ENCODE measurements around the gene FGB. TPM values are rescaled to one million over a fixed set of nuclear protein-coding genes. Genes with fewer than 3 reads are reported as not detected.

The FGB gene
- total RNA-seq, 1 experiment from 2014 or later = 29.4 TPM

- Histone ChIP-seq H3K4me1 (no peaks in the 10 kb centered on the region), H3K36me3 (ENCODE audit: control insufficient read depth, insufficient read depth, low read length) (peaks cover 2% of the 10 kb centered on the region; the same call in 1 of the 2 replicates), H3K27me3 (replicated peaks; ENCODE audit: control insufficient read depth, insufficient read depth, low read length) (no peaks in the 10 kb centered on the region), H3K9me3 (no peaks in the 10 kb centered on the region), H3K4me3 (ENCODE audit: low read depth, low read length) (no peak overlapping the region)
- H3K27me3 Mint-ChIP-seq (ENCODE audit: insufficient read depth, unreplicated experiment) = no peaks in the 10 kb centered on the region
- no peak overlapping the region for H3K4me3 Mint-ChIP-seq (ENCODE audit: unreplicated experiment)
- peaks cover 10% of the 10 kb centered on the region for H3K36me3 Mint-ChIP-seq (ENCODE audit: insufficient read depth, unreplicated experiment)
- intact Hi-C loops (cut with micrococcal nuclease; ENCODE audit: unreplicated experiment) = no loop called here
- H3K27ac Mint-ChIP-seq (ENCODE audit: unreplicated experiment) = no peak overlapping the region
- ChIA-PET POLR2A (no interaction called here), CTCF (no interaction called here)
- TF ChIP-seq, protein P1, sequence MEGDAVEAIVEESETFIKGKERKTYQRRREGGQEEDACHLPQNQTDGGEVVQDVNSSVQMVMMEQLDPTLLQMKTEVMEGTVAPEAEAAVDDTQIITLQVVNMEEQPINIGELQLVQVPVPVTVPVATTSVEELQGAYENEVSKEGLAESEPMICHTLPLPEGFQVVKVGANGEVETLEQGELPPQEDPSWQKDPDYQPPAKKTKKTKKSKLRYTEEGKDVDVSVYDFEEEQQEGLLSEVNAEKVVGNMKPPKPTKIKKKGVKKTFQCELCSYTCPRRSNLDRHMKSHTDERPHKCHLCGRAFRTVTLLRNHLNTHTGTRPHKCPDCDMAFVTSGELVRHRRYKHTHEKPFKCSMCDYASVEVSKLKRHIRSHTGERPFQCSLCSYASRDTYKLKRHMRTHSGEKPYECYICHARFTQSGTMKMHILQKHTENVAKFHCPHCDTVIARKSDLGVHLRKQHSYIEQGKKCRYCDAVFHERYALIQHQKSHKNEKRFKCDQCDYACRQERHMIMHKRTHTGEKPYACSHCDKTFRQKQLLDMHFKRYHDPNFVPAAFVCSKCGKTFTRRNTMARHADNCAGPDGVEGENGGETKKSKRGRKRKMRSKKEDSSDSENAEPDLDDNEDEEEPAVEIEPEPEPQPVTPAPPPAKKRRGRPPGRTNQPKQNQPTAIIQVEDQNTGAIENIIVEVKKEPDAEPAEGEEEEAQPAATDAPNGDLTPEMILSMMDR (IDR thresholded peaks at IDR 0.05; ENCODE audit: insufficient read depth in 1 of 2, low read depth in 1 of 2, low read length in 1 of 2, severe bottlenecking in 1 of 2, unreplicated experiment in 1 of 2) = no peak
- DNase-seq = no peak
- H3K4me1 Mint-ChIP-seq (ENCODE audit: low read depth, unreplicated experiment) = no peaks in the 10 kb centered on the region
- no TSS peak for BruUV-seq (replicated peaks)
- H3K9me3 Mint-ChIP-seq (ENCODE audit: unreplicated experiment) = no peaks in the 10 kb centered on the region
Measured at GRCh38 chr4:154583230-154583629, 20.4 kb downstream of the FGB start.

DNA sequence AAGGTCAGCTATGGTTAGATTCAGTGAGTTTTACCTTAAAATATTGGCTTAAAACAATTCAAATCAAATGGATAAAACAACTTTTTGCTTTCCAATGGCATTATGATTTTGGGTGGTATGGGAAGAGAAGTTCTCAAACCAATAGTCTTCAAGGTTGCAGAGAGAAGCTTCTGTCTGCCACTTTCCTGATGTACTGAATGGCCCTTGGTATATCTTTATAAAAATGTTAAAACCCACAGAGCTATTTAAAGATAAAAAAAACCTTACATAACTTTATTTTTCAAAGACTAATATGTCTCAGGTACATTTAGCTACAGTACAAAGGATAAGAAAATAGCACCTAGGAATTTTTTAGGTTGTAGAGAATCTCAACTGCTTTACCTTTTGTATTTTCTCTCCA is 20.9 kb downstream of the FGB start:
- ChIA-PET CTCF (interaction anchor here (1.6 kb wide), 1 partner anchor 24 kb away, joined by 3 read pairs; no protein-coding TSS in a partner anchor), POLR2A (no interaction called here)
- peaks cover 10% of the 10 kb centered on the region for H3K36me3 Mint-ChIP-seq (ENCODE audit: insufficient read depth, unreplicated experiment)
- no peaks in the 10 kb centered on the region for H3K4me1 Mint-ChIP-seq (ENCODE audit: low read depth, unreplicated experiment)
- Histone ChIP-seq H3K4me3 (ENCODE audit: low read depth, low read length) (no peak overlapping the region), H3K27me3 (replicated peaks; ENCODE audit: control insufficient read depth, insufficient read depth, low read length) (no peaks in the 10 kb centered on the region), H3K9me3 (no peaks in the 10 kb centered on the region), H3K4me1 (no peaks in the 10 kb centered on the region), H3K36me3 (ENCODE audit: control insufficient read depth, insufficient read depth, low read length) (peaks cover 2% of the 10 kb centered on the region; the same call in 1 of the 2 replicates)
- H3K9me3 Mint-ChIP-seq (ENCODE audit: unreplicated experiment) = no peaks in the 10 kb centered on the region
- no peak overlapping the region for H3K4me3 Mint-ChIP-seq (ENCODE audit: unreplicated experiment)
- H3K27me3 Mint-ChIP-seq (ENCODE audit: insufficient read depth, unreplicated experiment) = no peaks in the 10 kb centered on the region
- TF ChIP-seq, protein P1 (IDR thresholded peaks at IDR 0.05; ENCODE audit: insufficient read depth in 1 of 2, low read depth in 1 of 2, low read length in 1 of 2, severe bottlenecking in 1 of 2, unreplicated experiment in 1 of 2) = no peak
- no peak for DNase-seq
- BruUV-seq (replicated peaks) = no TSS peak
- H3K27ac Mint-ChIP-seq (ENCODE audit: unreplicated experiment) = no peak overlapping the region
- intact Hi-C loops (cut with micrococcal nuclease; ENCODE audit: unreplicated experiment) = no loop called here

DNA sequence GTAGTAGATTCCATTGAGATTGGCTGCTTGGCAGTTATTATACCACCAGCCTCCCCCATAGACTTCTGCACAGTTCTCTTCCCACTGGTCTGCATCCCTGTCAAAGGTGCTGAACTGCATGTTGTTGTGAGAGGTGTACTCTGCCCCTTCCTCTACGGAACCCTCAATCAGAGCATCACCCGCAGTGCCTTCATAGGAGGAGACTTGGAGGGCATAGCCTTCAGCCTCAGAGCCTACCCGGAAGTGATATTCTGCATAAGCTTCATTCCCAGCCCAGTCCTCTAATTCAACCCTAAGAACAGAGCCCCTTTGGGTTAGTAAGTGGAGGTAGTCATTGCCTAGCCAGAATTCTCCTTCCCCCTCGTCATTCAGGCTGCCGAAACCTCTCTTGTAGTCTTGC is 21.4 kb downstream of the FGB start:
- no TSS peak for BruUV-seq (replicated peaks)
- DNase-seq = no peak
- CTCF ChIA-PET = interaction anchor here (1.6 kb wide), 1 partner anchor 25 kb away, joined by 3 read pairs; no protein-coding TSS in a partner anchor
- TF ChIP-seq, protein P1 (IDR thresholded peaks at IDR 0.05; ENCODE audit: insufficient read depth in 1 of 2, low read depth in 1 of 2, low read length in 1 of 2, severe bottlenecking in 1 of 2, unreplicated experiment in 1 of 2) = no peak
- Mint-ChIP-seq H3K27me3 (ENCODE audit: insufficient read depth, unreplicated experiment) (no peaks in the 10 kb centered on the region), H3K4me1 (ENCODE audit: low read depth, unreplicated experiment) (peaks cover 2% of the 10 kb centered on the region), H3K9me3 (ENCODE audit: unreplicated experiment) (no peaks in the 10 kb centered on the region), H3K36me3 (ENCODE audit: insufficient read depth, unreplicated experiment) (peaks cover 11% of the 10 kb centered on the region), H3K27ac (ENCODE audit: unreplicated experiment) (no peak overlapping the region), H3K4me3 (ENCODE audit: unreplicated experiment) (no peak overlapping the region)
- Histone ChIP-seq H3K4me3 (ENCODE audit: low read depth, low read length) (no peak overlapping the region), H3K4me1 (peaks cover 6% of the 10 kb centered on the region), H3K36me3 (ENCODE audit: control insufficient read depth, insufficient read depth, low read length) (peaks cover 2% of the 10 kb centered on the region; the same call in 1 of the 2 replicates), H3K9me3 (no peaks in the 10 kb centered on the region), H3K27me3 (replicated peaks; ENCODE audit: control insufficient read depth, insufficient read depth, low read length) (no peaks in the 10 kb centered on the region)
- intact Hi-C loops (cut with micrococcal nuclease; ENCODE audit: unreplicated experiment) = no loop called here
- POLR2A ChIA-PET = no interaction called here

Measured in Caco-2 (cell line).